GM21515 (cell line): ENCODE data around the gene FRAS1.
"Not testable (repeated sequence)": the region's sequence is repeated elsewhere in the genome, so short reads cannot be mapped to it uniquely, and the experiment has no call there.

ENCODE experiments used
- ATAC-seq: cut with Tn5 transposase; IDR thresholded peaks from one replicate; pipeline ENCODE4 v1.9.1; 2021; ENCODE audit not compliant: unreplicated experiment

The FRAS1 gene

DNA sequence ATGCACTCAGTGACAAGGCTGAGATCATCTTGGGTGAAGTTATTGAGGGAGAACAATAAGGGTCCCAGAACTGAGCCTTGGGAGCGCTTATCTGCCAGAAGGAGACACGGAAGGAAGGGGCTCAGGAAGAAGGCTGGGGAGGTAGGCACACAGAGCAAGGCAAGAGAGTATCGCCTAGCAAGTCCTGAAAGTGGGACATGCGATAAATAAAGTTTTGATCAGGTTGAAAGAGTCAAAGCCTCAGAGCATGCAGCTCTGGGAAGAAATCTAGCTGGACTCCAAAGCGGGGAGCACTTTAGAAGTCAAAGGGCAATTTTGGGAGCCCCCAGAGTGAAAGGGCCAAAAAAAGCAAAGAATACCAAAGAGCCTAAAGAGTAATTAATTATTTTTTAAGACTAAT, 476.7 kb downstream of the FRAS1 start:
- ATAC-seq = no peak

DNA sequence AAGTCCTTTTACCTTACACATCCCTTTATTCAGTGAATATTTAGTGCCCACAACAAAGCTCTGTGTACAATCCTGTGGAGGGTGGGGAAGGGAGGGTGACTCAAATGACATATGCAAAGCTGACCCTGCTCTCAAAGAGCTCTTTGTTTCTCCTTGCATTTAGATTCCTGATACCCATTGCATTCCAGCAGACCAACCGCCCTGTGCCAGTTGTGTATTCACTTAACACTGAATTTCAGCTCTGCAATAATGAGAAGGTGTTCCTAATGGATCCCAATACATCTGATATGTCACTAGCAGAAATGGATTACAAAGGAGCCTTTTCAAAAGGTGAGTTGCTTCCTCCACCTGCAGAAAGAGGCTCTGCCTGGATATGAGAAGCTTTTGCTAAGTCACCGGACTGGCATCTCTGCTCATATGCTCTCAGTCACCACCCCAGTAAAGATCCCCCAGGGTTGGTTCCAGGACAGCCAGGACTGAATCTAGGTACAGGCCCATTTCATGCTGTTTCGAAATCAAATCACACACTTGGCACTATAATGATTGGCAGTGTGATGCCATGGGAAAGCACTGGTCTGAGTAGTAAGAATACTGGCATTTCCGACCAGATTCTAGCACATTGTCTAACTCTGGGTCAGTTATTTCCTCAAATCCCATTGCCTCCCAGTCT, 477.3 kb downstream of the FRAS1 start:
- no peak for ATAC-seq

DNA sequence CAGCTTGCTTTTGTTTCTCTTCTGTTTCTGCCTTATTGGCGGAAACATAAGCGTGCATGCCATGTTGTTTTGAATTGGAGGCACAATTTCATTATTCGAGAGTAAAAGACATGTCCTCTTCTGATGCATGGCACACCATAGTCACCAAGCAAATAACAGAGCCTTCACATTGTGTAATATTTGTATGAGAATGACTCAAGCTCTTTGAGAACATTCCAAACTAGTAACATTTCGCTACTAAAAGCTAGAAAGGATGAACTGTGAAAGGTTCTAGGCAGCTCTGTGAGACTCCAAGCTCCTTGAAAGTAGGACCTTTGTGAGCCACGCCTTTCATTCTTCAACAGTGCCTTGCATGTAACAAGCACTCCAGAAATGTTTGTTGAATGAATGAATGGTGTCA, 485.2 kb downstream of the FRAS1 start:
- ATAC-seq = no peak

DNA sequence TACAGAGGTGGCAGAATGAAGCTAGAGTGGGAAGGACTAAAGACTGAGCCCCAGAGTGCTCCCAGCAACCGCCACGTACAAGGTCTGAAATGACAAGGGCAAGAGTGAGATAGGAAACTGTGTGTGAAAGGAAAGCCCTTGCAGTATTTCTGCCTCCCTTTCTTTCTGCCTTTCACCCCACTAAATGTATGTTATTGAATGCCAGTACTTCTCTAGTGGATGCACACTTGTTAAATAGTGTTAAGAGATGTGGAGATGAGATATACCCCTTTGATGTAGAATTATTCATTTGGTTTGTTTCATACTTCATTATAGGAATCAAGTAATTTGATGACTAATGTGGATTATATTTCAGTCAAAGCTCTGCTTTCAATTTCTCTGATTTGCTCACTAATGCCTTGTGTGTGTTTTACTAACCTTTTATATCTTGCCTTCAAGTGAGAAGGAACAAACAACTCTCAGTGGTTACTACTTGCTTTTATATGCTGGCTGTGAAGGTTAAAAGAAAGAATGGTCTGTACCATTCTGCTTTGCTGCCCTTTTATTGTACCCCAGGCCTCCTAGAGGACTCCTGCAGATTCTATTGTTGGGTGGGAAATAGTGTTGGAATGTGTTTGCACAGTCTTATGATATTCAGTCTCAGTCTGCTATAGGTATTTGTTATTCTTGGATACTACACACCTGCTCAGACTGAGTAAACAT, 486.5 kb downstream of the FRAS1 start:
- no peak for ATAC-seq

DNA sequence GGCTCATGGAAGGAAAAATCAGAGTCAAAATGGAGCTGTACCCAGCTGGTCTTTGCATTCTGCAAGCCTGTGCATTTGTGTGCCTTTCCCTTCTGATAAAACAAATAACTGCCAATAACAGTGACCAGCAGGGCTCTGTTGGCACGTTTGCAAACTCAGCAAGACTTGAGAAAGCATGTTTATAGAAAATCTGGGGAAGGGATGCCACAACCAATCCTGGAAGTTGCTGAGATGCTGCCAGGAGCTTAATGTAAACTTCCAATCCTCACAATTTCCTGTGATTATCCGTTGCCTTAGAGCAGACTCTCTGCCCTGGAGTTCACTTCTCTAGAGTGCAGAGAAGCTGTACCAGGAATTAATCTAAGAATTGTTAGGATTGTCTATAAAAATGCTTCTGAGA, 487.6 kb downstream of the FRAS1 start:
- no peak for ATAC-seq

DNA sequence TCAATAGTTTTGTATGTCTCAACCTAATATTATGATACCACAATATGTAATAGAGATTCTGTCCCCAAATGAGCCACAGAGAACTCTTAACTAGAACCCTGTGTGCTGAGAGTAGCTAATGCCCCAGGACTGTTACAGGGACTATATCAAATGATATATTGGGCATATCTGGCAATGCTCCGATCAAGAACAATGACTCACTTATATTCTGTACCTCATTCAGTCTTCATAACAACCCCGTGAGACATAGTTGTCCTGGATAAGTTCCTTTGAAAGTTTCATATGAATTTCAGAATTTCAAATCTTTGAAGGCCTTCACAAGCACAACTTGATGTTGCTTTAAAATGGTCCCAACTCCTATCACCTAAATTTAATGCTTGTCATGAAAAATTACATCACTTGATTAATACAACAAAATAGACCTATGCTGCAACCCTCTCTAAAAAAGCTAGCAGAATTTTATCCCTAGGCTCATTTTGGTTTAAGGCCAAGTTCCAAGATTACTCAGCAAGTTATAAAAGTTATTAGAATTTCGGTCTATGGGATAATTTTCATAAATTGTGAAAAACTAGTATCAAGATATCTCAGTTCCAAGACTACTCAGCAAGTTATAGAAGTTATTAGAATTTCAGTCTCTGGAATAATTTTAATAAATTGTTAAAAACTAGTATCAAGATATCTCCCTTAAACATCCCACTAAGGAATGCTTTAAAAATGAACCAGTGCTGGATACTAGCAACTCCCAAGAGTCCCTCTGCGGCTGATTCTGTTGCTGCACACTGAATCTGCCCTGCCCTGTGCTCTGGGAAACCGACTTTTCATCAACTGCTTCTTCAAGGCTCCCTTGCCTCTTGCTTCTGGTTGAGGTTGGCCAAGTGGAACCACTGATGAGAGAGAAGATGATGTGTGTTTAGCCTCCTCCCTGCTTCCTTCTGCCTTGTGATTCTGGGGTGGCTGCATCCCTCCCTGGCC, 488.4 kb downstream of the FRAS1 start:
- no peak for ATAC-seq

DNA sequence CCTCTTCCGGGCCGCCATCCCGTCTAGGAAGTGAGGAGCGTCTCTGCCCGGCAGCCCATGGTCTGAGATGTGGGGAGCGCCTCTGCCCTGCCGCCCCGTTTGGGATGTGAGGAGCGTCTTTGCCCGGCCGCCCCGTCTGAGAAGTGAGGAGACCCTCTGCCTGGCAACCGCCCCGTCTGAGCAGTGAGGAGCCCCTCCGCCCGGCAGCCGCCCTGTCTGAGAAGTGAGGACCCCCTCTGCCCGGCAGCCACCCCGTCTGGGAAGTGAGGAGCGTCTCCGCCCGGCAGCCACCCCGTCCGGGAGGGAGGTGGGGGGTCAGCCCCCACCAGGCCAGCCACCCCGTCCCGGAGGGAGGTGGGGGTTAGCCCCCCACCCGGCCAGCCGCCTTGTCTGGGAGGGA, 490.8 kb downstream of the FRAS1 start:
- ATAC-seq = not testable (repeated sequence)

DNA sequence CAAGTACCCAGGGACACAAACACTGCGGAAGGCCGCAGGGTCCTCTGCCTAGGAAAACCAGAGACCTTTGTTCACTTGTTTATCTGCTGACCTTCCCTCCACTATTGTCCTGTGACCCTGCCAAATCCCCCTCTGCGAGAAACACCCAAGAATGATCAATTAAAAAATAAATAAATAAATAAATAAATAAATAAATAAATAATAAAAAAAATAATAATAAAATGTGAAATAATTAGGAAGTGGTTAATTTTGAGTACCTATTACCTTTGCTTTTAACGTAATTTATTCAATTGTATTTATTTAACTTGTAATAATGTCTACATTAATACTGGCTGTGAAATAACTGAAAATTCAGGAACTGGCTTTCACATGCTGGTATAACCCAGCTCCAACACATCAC, 491.8 kb downstream of the FRAS1 start:
- ATAC-seq = not testable (repeated sequence)

DNA sequence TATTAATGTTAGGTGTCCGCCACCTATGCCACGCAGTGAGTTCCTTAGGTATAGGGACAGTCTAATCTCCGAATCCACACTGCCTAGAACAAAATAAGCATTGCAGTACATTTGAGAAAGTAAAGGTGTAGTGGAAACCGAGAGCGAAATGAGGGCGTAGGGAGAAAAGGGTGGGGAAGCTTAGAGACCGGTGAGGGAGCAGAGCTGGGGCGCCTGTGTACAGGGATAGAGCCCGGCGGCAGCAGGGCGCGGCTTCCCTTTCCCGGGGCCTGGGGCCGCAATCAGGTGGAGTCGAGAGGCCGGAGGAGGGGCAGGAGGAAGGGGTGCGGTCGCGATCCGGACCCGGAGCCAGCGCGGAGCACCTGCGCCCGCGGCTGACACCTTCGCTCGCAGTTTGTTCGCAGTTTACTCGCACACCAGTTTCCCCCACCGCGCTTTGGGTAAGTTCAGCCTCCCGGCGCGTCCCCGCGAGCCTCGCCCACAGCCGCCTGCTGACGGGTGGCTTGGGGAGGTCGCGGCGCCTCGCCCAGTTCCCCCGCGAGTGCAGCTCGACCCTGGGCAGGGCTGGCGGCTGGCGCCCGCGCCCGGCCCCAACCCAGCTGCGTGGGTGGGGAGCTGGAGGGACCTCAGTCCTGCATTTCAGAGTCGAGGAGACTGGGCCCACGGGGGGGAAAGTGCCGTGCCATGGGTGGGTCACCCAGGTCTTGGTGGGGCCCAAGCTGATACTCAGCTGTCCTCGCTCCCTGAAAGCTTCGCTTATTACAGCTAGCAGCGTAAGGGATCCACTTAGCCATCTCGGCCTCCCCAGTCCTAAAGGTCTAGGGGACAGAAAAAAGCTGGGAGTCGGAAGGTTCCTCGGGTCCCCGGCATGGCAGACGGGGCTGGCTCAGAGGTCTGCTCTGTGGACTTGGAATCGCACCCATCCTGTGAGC, 494.6 kb downstream of the FRAS1 start, which contains the start of gene ANXA3:
Gene ANXA3, plus strand, starts transcription at position 351 of the 932 bp plus-strand sequence. CDS start 2,704 bp downstream, outside the sequence.
- ATAC-seq = peak; percentile 59

DNA sequence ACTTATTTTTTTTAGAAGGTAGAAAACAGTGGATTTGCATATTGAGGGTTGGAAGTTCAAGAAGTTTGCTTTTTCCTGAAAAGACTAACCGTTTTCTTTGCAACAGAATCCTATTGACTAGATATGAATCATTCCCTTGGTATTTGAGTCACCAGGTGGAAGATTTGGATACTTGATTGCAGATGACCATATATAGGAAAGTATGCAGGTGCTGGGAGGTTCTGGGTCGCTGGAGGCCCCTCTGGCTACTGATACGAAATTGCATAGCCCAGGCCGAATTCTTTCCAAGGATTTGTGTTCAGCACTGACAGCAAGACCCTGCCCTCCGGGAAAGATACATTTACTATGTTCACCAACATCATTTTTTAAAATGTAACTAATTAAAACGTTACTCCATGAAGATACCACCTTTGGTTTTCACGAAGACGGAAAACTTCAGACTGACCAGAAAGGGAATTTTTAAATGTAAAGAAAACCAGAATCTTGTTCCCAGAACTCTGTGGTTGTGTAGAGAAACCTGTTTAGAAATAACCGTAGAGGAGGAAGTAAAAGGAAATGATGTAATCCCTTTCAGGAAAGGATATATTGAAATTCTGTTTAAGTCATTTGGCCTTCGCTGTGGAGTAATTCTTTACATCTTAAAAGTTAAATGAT, 495.4 kb downstream of the FRAS1 start:
- ATAC-seq = no peak

DNA sequence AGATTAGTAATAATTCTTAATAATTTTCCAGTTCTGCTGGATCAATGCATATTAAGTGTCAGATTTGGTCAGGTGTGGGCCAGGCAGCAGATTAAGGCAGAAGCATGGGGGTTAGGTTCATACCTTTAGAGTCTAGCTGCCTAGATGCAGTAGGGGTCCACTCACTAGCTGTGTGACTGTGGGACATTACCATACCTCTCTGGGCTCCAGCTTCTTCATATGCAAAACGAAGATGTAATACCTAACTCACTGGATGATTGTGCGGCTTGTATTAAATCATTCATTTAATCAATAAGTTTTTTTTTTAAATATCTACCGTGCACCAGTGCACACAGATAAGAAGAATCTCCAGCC, 495.9 kb downstream of the FRAS1 start:
- no peak for ATAC-seq

DNA sequence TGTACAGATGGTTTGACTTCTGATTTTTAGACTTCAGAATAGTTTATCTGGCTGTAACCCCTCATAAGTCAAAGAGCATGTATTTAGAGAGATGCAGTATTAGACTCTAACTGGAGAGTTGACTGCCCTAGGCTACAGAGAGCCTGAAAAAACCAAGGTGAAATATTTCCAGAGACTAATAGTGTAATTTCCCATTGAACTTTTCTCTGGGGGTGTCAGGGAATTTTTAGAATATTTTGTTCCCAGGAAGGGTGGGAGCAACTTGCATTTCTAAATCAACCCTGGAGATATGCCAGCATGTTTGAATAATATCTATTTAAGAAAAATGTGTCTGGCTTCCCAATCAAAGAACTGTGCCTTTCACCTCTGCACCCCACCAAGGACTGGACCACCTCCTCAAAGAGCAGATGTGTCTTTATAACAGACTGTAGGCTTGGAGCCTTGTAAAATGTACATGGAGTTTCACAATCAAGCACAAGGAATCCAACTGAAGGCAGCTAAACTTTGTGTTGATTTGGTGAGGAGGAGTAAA, 496.5 kb downstream of the FRAS1 start:
- no peak for ATAC-seq

DNA sequence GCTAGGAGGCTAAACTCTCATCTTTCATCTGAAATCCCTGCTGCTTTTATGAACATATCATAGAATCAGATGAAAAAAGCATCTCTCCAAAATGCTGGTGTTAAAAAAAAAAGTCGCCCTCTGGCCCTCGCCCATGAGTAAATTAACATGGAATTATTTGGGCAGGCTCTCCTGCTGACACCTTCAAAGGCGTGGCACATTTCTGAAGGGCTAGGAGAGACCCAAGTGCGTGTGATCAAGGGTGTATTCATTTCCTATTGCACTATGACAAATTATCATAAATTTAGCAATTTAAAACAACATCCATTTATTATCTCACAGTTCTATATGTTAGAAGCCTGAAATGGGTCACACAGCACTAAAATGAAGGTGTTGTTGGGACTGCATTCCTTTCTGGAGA, 499.5 kb downstream of the FRAS1 start:
- no peak for ATAC-seq

DNA sequence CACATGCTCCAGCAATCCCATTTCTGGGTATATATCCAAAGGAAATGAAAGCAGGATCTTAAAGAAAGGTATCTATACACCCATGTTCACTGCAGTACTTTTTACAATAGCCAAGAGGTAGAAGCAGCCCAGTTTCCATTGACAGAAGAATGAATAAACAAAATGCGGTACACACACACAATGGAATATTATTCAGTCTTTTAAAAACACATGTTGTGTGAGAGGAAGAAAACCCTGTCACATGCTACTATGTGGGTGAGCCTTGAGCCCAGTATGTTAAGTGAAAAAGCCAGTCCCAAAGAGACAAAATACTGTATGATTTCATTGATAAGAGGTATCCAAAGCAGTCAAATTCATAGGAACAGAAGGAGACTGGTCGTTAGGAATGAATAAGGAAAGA, 500.7 kb downstream of the FRAS1 start:
- no peak for ATAC-seq

DNA sequence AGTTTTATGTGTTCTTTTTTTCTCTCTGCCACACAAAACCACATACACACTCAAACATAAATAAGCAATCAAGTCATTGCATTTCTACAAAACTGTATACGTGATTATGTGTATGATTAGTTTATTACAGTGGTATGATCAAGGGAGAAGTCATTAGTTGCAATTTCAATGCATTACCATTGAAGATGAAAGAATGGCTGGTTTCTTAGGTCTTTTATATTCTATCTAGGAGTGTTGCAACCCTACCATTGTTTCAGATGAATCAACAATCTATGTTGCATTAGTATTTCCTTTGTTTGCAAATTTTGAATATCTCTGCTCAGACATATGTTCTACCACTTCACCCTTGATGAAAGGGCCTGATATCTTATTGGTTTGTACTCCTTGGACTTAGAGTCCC, 501.3 kb downstream of the FRAS1 start:
- no peak for ATAC-seq

DNA sequence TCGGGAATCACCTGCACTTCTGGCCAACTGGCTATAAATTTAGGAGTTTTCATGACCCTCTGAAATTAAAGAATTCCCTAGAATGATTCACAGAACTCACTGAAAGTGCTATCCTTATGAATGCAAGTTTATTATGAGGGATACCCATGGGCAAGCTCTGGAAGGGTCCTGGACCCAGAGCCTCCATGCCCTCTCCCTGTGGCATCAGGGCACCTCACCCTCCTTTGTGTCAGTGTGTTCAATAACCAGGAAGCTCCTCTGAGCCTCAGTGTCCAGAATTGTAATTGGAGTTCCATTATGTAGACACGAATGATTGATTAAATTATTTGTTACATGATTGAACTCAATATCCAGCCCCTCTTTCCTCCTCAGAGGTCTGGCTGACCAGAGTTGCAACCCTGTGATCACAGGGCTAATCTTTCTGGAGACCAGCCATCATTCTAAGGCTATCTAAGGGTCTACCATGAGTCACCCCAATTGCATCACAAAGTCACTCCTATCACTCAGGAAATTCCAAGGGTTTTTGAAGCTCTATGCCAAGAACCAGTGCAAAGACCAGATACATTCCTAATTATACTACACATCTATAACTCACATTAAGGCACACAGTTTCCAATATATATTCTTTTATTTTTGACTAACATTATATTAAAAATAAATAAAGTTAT, 503.3 kb downstream of the FRAS1 start:
- no peak for ATAC-seq

DNA sequence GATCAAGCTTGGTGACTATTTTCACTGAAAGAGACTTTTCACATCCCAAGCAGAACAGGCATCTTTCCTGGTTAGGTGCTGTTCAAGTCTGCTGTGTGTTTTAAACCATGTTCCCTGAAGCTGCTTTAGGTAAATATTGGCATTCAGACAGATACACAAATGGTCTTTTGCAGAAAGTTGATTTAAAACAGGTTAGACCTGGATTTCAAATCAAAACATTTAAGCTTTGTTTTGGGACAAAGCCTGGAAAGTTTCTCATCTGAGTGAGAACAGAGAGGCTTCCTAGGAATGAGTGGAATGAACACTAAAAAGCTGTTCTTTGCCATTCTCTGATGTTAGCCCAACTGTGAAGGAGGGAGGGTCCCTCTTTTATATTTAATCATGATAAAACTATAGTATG, 504.6 kb downstream of the FRAS1 start:
- ATAC-seq = no peak

DNA sequence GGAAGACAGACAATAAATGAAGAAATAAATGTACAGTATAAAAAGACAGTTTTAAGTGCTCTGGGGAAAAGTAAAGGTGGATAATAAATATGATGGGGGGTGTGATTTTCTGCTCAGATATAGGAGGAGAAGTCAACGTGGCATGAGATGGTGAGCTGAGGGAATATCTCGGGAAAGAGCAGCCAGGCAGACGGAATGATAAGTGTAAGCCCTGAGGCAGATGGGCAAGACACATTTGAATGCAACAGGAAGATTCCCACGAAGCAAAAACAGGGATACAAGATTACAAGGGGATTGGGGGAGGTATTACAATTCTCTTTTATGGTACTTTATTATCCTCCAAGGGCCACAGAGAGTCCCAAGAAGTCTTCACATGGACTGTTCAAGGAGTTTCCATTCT, 505.6 kb downstream of the FRAS1 start:
- no peak for ATAC-seq

DNA sequence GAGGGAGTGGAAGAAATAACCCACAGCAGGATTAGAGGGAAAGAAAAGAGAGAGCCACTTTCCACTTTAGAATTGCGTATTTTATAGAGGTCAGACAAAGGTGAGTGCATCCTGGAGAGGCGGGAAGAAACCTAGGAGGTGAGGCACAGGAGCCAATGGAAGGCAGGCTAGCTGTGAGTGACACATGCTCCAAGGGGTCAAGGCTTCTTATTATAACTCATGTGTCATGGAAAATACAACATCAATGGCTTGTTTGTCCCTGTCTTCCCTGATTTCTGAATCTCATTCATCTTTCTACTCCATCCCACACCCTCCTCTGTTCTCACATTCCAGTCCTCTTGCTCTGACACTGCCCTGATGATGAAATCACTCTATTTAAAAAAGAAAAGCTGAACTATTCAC, 508.8 kb downstream of the FRAS1 start:
- no peak for ATAC-seq
